AG04450 (cell line): ENCODE measurements around the gene VAV3. TPM values are rescaled to one million over a fixed set of nuclear protein-coding genes. Genes with fewer than 3 reads are reported as not detected.

Source experiments
- CTCF ChIA-PET: fragments of 300-600, 350-600 bp; formaldehyde crosslinking; extraction: SDS; loops from one replicate; lab custom pipeline; 2022; ENCODE audit warnings: antibody characterized with exemption, inconsistent platforms; lab: Charles Lee
- POLR2A ChIA-PET: fragments of 350-600 bp; formaldehyde crosslinking; extraction: SDS; loops from one replicate; lab custom pipeline; 2021; ENCODE audit warnings: antibody characterized with exemption, inconsistent platforms; lab: Yijun Ruan, JAX
- DNase-seq: peaks from one replicate; pipeline ENCODE4 v3.0.0-alpha.2; 2011; ENCODE audit warnings: low read depth, low spot score
- H3K27ac ChIP-seq: one replicate; pipeline ENCODE4 v1.5.1; 2012; ENCODE audit warnings: low read depth, low read length, control low read depth
- H3K27me3 ChIP-seq: one replicate; pipeline ENCODE4 v1.6.0; 2012; ENCODE audit warnings: low read length; ENCODE audit not compliant: control insufficient read depth, insufficient read depth
- H3K4me3 ChIP-seq: 2 replicates; pipeline ENCODE4 v1.5.1; 2011; ENCODE audit warnings: mild to moderate bottlenecking, low read depth, low read length, control low read depth
- H3K9me3 ChIP-seq: 2 replicates; pipeline ENCODE4 v1.5.1; 2012; ENCODE audit warnings: low read length; ENCODE audit not compliant: control insufficient read depth, insufficient read depth
- CTCF ChIP-seq: IDR thresholded peaks from 2 replicates; pipeline ENCODE4 v1.5.1; 2011; ENCODE audit warnings: low read depth, low read length, control low read depth, inconsistent platforms
- polyA plus RNA-seq: library from polyadenylated mRNA; depleted of rRNA; stranded (reverse); fragments of >200 nt; gene quantifications from 2 replicates; pipeline ENCODE4 v1.2.3, GENCODE V29; 2011

VAV3 gene
- polyA plus RNA-seq, 1 experiment, result 0.02 TPM

GRCh38 chr1:108000184-108000583, 35.2 kb upstream of the VAV3 start:
- ChIA-PET POLR2A (no interaction called here), CTCF (no interaction called here)
- Histone ChIP-seq H3K27me3 (no peaks in the 10 kb centered on the region), H3K27ac (no peak overlapping the region), H3K4me3 (no peak overlapping the region), H3K9me3 (no peaks in the 10 kb centered on the region)
- no peak for DNase-seq
- TF ChIP-seq CTCF, result no peak

GRCh38 chr1:107997866-107998265, 32.9 kb upstream of the VAV3 start:
- DNase-seq, result no peak
- POLR2A ChIA-PET, result no interaction called here
- no peak for TF ChIP-seq CTCF
- no peak overlapping the region for H3K4me3 ChIP-seq
- no peak overlapping the region for H3K27ac ChIP-seq
- no peaks in the 10 kb centered on the region for H3K9me3 ChIP-seq
- no peaks in the 10 kb centered on the region for H3K27me3 ChIP-seq
- CTCF ChIA-PET, result interaction anchor here (0.5 kb wide), 1 partner anchor 179 kb away, joined by 4 read pairs; no protein-coding TSS in a partner anchor

- POLR2A ChIA-PET, result no interaction called here
- no peak for TF ChIP-seq CTCF
- no peak overlapping the region for H3K27ac ChIP-seq
- no peak for DNase-seq
- CTCF ChIA-PET, result no interaction called here
- H3K27me3 ChIP-seq, result no peaks in the 10 kb centered on the region
- no peak overlapping the region for H3K4me3 ChIP-seq
- H3K9me3 ChIP-seq, result no peaks in the 10 kb centered on the region
These were observed 28.9 kb upstream of the VAV3 start for GRCh38 chr1:107993920-107994319.

- ChIA-PET POLR2A (no interaction called here), CTCF (interaction anchor here (0.6 kb wide), 1 partner anchor 208 kb away, joined by 4 read pairs; no protein-coding TSS in a partner anchor)
- no peaks in the 10 kb centered on the region for H3K9me3 ChIP-seq
- DNase-seq, result no peak
- no peak overlapping the region for H3K4me3 ChIP-seq
- no peaks in the 10 kb centered on the region for H3K27me3 ChIP-seq
- TF ChIP-seq CTCF, result no peak
- no peak overlapping the region for H3K27ac ChIP-seq
These were observed 27.4 kb upstream of the VAV3 start for GRCh38 chr1:107992347-107992746.

- ChIA-PET POLR2A (no interaction called here), CTCF (no interaction called here)
- no peak for DNase-seq
- Histone ChIP-seq H3K27me3 (no peaks in the 10 kb centered on the region), H3K27ac (no peak overlapping the region), H3K4me3 (no peak overlapping the region), H3K9me3 (no peaks in the 10 kb centered on the region)
- no peak for TF ChIP-seq CTCF
These were observed 26.5 kb upstream of the VAV3 start for GRCh38 chr1:107991371-107992066.
